SH-SY5Y (cell line): ENCODE results near the gene SLF2.

Experiments used
- GATA2 ChIP-seq: IDR thresholded peaks from 2 replicates; pipeline ENCODE4 v1.6.1; 2011; ENCODE audit warnings: mild to moderate bottlenecking, low read depth, low read length
- GATA3 ChIP-seq: IDR thresholded peaks from 2 replicates; pipeline ENCODE4 v1.6.1; 2011; ENCODE audit warnings: low read depth, mild to moderate bottlenecking, low read length, moderate library complexity

SLF2 gene

DNA sequence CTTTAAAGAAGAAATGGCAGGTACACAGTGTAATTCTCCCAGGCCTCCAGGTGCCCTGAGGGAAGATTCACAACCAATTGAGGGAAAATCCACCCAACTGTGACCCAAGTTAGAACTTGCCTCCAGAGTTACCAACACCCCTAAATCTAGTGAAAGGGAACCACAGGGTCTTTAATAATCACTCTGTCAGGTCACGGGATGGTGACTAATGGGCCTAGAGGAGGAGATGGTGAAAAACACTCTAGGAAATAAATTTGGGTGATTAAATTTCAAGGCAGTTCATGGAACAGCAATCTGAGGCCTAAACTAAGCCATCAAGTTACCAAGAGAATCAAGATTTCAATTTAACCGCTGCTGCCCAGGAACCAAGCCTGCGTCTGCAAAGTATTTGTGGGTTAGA, 26.7 kb upstream of the SLF2 start:
- TF ChIP-seq GATA2: no peak

DNA sequence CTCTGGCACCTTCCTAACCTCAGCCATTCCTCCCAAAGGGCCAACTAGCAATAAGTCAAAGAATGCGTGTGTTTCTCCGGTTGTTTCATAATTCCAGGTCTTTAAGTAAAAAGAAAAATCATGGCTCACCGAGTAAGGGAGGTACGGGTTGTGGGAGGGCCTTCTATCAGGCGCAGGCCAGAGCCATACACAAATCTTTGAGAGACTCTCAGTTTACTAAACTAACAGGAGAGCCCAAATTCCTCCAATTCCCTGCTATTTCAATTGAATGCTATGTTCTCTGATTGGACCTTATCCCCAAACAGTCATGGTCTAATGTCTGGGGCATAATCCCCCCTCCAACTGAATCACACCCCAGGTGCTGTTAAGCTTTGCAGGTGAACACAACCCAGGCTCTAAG, 26.2 kb upstream of the SLF2 start:
- TF ChIP-seq GATA3: no peak
- no peak for TF ChIP-seq GATA2

DNA sequence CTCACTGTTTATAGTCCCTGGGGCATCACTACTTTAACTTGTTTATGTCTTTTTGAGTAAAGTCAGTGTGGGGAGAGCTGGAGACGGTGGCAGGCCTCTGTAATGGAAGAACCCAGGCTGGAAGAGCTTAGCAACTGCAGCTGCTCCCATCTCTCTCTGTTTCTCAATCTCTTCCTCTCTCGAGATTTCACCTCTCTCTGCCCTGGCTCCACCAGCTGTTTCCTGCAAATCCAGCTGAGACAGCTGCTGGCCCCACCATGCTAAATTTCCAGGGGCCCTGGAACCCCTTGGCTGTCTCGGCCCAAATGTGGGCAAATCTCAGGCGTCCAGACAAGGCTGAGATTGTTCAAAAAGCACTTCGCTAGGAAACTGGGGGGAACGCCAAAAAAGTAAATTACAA, 25.8 kb upstream of the SLF2 start:
- no peak for TF ChIP-seq GATA2
- TF ChIP-seq GATA3: no peak

DNA sequence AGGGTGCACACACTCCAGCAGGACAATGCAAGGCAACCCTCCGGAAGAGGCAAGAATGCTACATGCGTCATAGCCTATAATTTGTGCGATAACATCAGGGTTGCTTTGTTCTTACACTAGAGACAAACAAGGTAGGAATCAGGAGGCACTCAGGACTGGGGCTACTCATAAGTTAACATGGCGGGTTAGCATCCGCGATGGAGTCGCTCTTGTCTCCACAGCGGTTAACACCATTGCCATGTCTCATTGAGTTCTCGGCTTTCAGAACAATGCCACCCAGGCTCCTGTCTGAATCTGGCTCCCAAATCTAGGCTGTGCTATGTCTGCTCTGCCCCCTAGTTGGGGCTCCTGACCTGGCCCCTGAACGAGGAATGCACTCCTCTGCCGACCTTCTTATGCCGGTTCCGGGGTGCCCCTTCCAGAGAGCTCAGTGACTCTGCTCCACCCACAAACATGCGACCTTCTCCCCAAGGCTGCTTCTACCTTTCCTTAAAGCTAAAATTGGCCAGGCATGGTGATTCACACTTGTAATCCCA, 24.9 kb upstream of the SLF2 start:
- no peak for TF ChIP-seq GATA3
- no peak for TF ChIP-seq GATA2

DNA sequence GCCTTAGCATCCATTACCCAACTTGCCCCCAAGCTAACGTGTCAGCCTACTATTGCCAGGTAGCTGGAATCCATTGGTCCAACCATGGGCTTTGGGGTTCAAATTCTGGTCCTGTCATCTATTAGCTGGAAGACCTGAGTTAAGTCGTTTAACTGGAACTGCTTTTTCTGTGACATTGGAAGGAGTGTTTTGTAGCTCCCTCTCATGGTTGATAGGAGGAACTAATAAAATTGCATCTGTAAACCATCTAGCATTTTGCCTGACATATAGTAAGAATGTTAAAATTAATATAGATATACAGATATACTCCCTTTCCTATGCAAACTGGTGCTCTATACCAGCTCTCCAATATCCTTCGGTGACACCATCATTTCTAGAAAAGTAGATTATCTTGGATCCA, 23.8 kb upstream of the SLF2 start:
- no peak for TF ChIP-seq GATA3
- TF ChIP-seq GATA2: no peak

DNA sequence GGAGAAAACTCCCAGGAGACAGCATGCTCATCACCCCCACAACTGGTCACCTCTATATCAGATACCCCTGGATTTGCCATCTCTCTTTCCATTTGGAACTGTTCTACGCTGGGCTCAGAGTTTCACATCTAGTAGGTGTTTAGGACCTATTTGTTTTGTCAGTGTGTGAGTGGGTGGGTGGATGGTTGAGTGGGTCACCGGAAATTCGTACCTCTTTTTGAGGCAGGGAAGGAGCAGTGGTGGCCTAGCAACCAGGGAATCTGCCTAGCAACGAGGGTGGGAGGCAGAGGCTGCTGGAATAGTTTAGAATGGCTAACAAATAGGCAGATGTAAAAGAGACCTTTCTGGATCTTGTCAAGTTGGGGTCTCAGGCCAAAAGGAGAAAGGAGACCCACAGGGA, 23.2 kb upstream of the SLF2 start:
- TF ChIP-seq GATA3: no peak
- TF ChIP-seq GATA2: no peak

DNA sequence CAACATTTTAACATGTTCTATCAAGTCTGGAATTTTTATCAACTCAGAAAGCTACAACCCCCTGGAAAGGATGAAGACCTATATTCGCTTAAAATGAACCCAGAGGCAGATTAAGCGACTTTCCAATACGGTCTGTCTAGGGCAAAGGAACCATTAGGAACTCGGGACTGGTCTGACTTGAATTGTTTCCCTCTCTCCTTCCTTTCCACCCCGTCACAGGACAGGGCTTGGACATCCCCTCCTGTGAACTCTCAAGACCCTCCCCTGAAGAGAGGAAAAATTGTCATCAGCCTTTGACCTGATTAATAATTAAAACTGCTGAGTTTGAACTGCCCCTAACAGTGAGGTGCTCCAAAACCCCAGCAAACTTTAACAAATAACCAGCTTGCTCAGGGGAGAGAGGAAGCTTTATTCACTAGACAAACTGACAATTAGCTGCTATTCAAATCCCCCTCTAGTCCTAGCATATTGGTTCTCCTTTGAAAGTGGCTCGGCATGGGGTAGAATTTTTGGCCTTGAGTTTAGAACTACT, 22.6 kb upstream of the SLF2 start:
- no peak for TF ChIP-seq GATA2
- TF ChIP-seq GATA3: no peak

DNA sequence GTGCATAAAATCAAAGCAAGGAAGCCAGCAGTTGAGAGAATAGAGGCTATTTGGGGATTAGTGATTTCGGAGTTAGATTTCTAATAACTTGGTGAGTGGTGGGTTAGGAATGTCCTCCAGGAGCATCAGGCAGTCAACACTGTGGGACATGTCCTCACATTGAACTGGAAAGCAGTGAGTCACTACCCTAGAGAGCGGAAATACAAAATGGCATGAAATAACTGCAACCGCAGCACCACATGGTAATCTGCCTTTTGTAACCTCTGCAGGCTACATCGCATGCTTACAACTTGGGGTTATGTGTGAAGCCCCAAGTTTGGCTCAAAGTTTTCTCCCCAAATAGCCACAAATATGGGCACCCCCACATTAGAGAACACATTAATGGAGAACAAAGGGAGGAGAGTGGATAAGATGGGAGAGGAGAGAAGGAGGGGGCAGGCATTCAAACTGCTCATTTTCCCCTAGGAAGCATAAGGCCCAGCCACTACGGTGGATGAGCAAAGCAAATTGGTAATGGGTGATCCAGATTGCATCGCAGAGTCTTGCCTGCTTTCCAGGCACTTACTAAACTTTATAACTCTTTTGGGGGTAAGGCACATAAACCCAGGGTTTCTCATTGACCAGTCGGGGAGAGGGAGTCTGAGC, 22.0 kb upstream of the SLF2 start:
- TF ChIP-seq GATA3: no peak
- TF ChIP-seq GATA2: no peak

DNA sequence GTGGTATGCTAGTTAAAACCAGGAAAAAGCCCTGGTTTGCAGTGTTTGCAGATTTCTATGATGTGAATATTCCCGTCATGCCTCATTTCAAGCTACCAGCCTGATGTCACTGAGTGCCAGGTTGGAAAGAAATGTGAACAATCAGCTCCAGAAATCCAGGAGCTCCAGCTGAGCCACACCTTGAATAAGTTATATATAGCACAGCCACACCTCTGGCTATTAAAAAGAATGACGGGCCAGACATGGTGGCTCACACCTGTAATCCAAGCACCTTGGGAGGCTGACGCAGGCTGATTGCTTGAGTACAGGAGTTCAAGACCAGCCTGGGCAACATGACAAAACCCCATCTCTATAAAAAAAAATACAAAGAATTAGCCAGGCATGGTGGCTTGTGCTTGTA, 18.7 kb upstream of the SLF2 start:
- TF ChIP-seq GATA2 (no peak), GATA3 (no peak)

DNA sequence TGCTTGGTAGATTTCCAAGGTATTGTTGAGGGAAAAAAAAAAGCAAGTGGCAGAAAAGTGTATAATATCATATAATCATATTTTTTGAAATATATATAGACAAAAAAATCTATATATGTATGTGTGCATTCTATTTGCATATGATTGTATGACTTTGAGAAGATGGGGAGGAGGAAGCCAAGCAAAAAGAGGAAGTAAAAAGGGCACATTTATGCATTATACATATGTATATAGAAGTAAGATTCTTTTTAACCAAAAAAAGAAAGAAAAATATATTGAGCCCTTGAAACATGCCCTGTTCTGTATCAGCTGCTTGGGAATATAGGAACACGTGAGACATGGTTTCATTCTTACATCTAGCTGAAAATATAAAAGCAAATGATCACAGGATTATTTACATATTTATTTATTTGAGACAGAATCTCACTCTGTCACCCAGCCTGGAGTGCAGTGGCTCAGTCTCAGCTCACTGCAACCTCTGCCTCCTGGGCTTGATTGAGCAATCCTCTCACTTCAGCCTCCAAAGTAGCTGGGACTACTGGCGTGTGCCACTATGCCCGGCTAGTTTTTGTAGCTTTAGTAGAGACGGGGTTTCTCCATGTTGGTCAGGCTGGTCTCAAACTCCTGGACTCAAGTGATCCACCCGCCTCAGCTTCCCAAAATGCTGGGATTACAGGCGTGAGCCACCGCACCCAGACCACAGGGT, 18.0 kb upstream of the SLF2 start:
- TF ChIP-seq GATA3: no peak
- TF ChIP-seq GATA2: no peak

DNA sequence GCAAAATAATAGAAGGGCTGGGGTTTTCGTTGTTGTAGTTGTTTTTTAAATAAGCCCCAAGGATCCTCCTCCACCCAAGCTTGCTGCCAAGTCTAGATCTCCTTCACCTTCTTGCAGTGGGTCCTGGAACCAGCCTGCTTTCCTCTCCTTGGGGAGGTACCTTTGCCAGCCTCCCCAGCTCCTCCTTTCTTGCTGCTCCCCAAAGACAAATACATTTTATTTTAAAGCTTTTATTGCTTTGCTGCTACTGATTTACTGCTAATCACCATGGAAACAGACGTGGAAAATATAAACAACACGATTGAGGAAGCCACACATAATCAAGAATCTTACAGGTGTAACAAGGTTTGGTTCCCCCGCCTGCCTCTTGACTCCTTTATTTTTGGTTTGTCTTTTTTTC, 17.4 kb upstream of the SLF2 start:
- TF ChIP-seq GATA2 (no peak), GATA3 (no peak)

DNA sequence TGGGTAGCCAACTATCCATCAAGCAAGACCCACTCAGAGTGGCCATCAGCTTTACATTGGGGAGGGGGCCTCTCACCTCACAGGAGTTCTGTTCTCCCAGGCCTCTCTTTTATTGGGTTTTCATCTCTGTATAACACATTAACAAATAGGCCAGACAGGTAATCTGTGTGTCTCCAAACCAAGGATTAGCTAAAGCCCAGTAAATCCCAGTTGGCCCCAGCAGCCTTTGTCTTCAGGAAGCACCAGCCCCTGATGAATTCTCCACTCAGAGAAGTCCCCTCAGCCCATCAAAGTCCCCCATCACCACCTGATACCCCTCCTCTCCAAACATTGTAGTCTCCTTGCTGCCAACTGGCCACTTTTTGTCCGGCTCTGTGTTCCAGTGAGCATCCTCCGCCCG, 16.9 kb upstream of the SLF2 start:
- TF ChIP-seq GATA2 (no peak), GATA3 (no peak)

DNA sequence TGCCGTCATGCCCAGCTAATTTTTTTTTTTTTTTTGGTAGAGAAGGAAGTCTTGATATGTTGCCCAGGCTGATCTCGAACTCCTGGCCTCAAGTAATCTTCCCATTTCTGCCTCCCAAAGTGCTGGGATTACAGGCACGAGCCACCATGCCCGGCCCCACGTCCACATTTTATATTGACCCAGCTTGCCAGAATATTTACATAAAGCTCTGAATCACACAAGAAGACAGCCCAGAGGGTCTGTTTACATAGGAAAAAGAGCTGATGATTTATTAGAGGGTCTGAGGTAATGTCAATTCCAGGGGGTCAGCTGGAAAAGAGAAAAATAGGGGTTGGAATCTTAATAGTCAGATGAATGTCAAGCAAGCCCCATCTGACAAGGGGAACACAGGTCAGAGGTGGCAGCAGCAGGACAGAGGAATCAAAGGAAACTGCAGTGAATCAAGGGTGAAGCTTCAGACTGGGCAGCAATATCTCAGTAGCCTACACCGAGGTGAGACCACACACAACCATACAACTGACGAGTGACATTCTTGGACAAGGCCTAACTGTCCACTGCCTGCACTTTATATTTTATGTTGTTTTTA, 15.8 kb upstream of the SLF2 start:
- TF ChIP-seq GATA3: no peak
- TF ChIP-seq GATA2: no peak

DNA sequence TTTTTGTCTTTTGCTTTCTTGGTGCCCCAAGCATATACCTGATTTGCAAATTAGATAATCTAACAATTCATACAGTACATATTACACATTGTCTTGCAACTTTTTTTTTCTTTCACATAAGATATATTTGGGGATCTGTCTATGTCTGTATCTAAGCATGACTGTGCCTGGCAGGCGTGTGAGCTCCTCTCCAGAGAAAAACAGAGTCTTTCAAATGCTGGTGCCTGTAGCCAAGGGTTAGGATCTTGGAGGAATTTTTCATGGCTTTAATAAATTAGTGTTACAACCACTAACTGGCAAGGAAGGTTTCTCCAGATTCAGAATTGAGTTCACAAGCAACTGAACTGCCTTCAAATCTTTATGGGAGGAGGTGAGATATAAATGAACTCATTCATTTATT, 14.8 kb upstream of the SLF2 start:
- TF ChIP-seq GATA2 (no peak), GATA3 (no peak)

DNA sequence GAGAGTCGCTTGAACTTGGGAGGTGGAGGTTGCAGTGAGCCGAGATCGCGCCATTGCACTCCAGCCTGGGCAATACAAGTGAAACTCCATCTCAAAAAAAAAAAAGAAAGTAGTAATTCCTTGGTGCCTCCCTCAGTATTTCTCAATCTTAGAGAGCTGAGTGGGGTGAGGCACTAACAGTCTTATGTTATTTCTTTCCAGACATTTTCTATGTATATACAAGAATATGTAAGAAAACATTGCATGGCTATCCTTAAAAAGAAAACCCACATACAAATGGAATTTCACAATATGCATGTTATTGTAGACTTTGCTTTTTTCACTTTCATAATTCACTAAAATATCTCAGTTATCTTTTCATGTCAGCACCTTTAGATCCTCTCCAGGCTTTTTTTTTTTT, 13.6 kb upstream of the SLF2 start:
- TF ChIP-seq GATA3: no peak
- TF ChIP-seq GATA2: no peak

DNA sequence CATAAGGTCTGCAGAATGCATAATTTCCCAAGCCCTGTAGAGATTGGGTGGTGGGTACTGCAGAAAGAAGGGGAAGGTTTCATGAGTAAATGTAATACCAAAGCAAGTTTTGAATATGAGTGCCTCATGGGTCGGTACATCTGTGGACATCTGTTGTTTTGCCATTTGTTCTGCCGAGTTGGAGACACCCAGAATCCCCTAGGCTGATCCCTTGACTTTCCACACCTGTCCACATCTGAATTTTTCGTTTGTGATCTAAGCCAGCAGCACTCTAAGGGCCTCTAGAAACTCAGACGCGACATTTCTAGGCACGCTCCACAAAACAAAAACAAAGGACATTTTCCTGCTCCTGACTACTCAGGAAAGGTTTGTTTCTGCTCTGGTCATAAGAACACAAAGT, 11.7 kb upstream of the SLF2 start:
- TF ChIP-seq GATA3: no peak
- TF ChIP-seq GATA2: no peak
